ENCODE data around the gene TENM4. TPM values are rescaled to one million over a fixed set of nuclear protein-coding genes. Genes with fewer than 3 reads are reported as not detected.

The TENM4 gene
- total RNA-seq, 2 experiments from 2014 or later: not detected

DNA sequence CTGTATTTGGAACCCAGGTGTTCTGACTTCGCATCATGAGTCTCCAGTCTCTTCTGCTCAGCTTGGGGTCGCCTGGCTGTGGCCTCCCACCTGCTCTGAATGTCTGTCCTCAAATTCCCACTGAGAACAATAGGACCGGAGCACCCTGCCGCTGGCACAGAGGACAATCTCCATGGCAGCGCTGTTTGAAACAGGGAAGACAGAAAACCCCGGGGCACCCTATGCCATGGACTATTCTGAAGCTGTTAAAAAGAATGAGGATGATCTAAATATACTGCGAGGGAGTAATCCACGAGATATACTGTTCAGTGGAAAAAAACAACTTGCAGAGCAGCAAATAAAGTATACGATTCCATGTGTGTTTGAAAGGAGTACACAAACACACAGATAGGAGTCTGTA lies 450.6 kb downstream of the TENM4 start:
- intact Hi-C loops (cut with micrococcal nuclease; ENCODE audit: unreplicated experiment): no loop called here
- no TSS peak for BruUV-seq (replicated peaks)

GRCh38 chr11:78987748-78988147 lies 453.1 kb downstream of the TENM4 start:
- no peak for DNase-seq (ENCODE audit: low spot score)
- no peaks in the 10 kb centered on the region for H3K9me3 ChIP-seq (ENCODE audit: low read length)
- H3K4me2 ChIP-seq (ENCODE audit: low read length): no peak overlapping the region
- no TSS peak for BruUV-seq (replicated peaks)
- no peaks in the 10 kb centered on the region for H3K79me2 ChIP-seq (ENCODE audit: insufficient read depth, low read depth, low read length)
- H3K9me2 ChIP-seq (ENCODE audit: insufficient read depth, low read length): no peaks in the 10 kb centered on the region
- no peak overlapping the region for H3K27ac ChIP-seq (ENCODE audit: low read depth, low read length, poor library complexity, severe bottlenecking)
- H3K36me3 ChIP-seq (ENCODE audit: insufficient read depth, low read length): no peaks in the 10 kb centered on the region
- ChIA-PET CTCF (ENCODE audit: unreplicated experiment) (no interaction called here), POLR2A (no interaction called here)
- no peak overlapping the region for H3K4me3 ChIP-seq (ENCODE audit: low read depth, low read length, poor library complexity, severe bottlenecking)
- no peaks in the 10 kb centered on the region for H3K4me1 ChIP-seq (ENCODE audit: insufficient read depth, low read length, poor library complexity, severe bottlenecking)
- no peaks in the 10 kb centered on the region for H4K20me1 ChIP-seq (ENCODE audit: insufficient read depth, low read length)
- intact Hi-C loops (cut with micrococcal nuclease; ENCODE audit: unreplicated experiment): no loop called here
- no peak overlapping the region for H2AFZ ChIP-seq (ENCODE audit: low read length)
- TF ChIP-seq EZH2phosphoT487 (IDR thresholded peaks at IDR 0.05; ENCODE audit: borderline replicate concordance, low read depth, low read length) (no peak), CTCF (conservative IDR thresholded peaks at IDR 0.05; ENCODE audit: low read length) (no peak)

More for the DNA sequence above, 450.6 kb downstream of the TENM4 start:
- no peaks in the 10 kb centered on the region for H3K4me1 ChIP-seq (ENCODE audit: insufficient read depth, low read length, poor library complexity, severe bottlenecking)
- H3K27ac ChIP-seq (ENCODE audit: low read depth, low read length, poor library complexity, severe bottlenecking): no peak overlapping the region
- H3K79me2 ChIP-seq (ENCODE audit: insufficient read depth, low read depth, low read length): no peaks in the 10 kb centered on the region
- CTCF ChIA-PET (ENCODE audit: unreplicated experiment): no interaction called here
- H3K9me3 ChIP-seq (ENCODE audit: low read length): no peaks in the 10 kb centered on the region
- no peak overlapping the region for H2AFZ ChIP-seq (ENCODE audit: low read length)
- no peak overlapping the region for H3K4me3 ChIP-seq (ENCODE audit: low read depth, low read length, poor library complexity, severe bottlenecking)
- H3K9me2 ChIP-seq (ENCODE audit: insufficient read depth, low read length): no peaks in the 10 kb centered on the region
- no peak for TF ChIP-seq CTCF (conservative IDR thresholded peaks at IDR 0.05; ENCODE audit: low read length)
- no peak for TF ChIP-seq EZH2phosphoT487 (IDR thresholded peaks at IDR 0.05; ENCODE audit: borderline replicate concordance, low read depth, low read length)
- no peaks in the 10 kb centered on the region for H3K36me3 ChIP-seq (ENCODE audit: insufficient read depth, low read length)
- H3K4me2 ChIP-seq (ENCODE audit: low read length): no peak overlapping the region
- DNase-seq (ENCODE audit: low spot score): no peak
- POLR2A ChIA-PET: no interaction called here
- H4K20me1 ChIP-seq (ENCODE audit: insufficient read depth, low read length): no peaks in the 10 kb centered on the region; the same call in 1 of the 2 replicates

DNA sequence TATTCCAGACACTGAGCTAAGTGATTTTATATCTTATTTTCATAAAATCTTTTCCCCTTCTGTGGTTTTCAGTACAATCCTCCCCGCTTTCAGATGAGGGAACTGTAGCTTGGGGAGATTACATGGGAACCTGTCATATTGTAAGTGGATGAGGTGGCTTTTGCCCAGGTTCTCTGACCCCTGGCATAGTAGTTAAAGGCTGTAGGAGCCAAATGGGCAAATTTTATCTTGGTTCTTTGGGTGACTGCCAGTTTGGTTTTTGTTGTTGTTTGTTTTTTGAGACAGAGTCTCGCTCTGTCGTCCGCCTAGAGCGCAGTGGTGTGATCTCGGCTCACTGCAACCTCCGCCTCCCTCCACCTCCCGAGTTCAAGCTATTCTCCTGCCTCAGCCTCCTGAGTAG lies 454.5 kb downstream of the TENM4 start:
- H3K27ac ChIP-seq (ENCODE audit: low read depth, low read length, poor library complexity, severe bottlenecking): no peak overlapping the region
- DNase-seq (ENCODE audit: low spot score): no peak
- H3K36me3 ChIP-seq (ENCODE audit: insufficient read depth, low read length): no peaks in the 10 kb centered on the region
- no peaks in the 10 kb centered on the region for H3K79me2 ChIP-seq (ENCODE audit: insufficient read depth, low read depth, low read length)
- no peak overlapping the region for H3K4me2 ChIP-seq (ENCODE audit: low read length)
- H3K9me3 ChIP-seq (ENCODE audit: low read length): no peaks in the 10 kb centered on the region
- no peaks in the 10 kb centered on the region for H3K9me2 ChIP-seq (ENCODE audit: insufficient read depth, low read length)
- H3K4me1 ChIP-seq (ENCODE audit: insufficient read depth, low read length, poor library complexity, severe bottlenecking): no peaks in the 10 kb centered on the region
- CTCF ChIA-PET (ENCODE audit: unreplicated experiment): no interaction called here
- H4K20me1 ChIP-seq (ENCODE audit: insufficient read depth, low read length): no peaks in the 10 kb centered on the region
- intact Hi-C loops (cut with micrococcal nuclease; ENCODE audit: unreplicated experiment): no loop called here
- no peak overlapping the region for H2AFZ ChIP-seq (ENCODE audit: low read length)
- POLR2A ChIA-PET: interaction anchor here (0.7 kb wide), 1 partner anchor 1989 kb away, joined by 3 read pairs; no protein-coding TSS in a partner anchor
- BruUV-seq (replicated peaks): no TSS peak
- no peak for TF ChIP-seq CTCF (conservative IDR thresholded peaks at IDR 0.05; ENCODE audit: low read length)
- no peak for TF ChIP-seq EZH2phosphoT487 (IDR thresholded peaks at IDR 0.05; ENCODE audit: borderline replicate concordance, low read depth, low read length)
- no peak overlapping the region for H3K4me3 ChIP-seq (ENCODE audit: low read depth, low read length, poor library complexity, severe bottlenecking)
